ENCODE results near the gene COA3. TPM values are rescaled to one million over a fixed set of nuclear protein-coding genes. Genes with fewer than 3 reads are reported as not detected.

Gene COA3
- total RNA-seq, 2 experiments from 2014 or later, result 4.0 to 4.5 TPM

GRCh38 chr17:42832213-42832933, 33.9 kb upstream of the COA3 start:
- intact Hi-C loops (cut with DNase I, micrococcal nuclease), result loop anchor here (2.0 to 5.0 kb wide), 7 partner anchors 35 to 650 kb away; partner anchors contain the start of genes BRCA1 (in 1 of the 2), CNTD1 (in 1 of the 2), COA3 (in 1 of the 2) and DHX8 (in 1 of the 2)
- Mint-ChIP-seq H3K27ac (peak overlapping the region; percentile 98), H3K36me3 (ENCODE audit: low read depth) (peaks cover 25% of the 10 kb centered on the region), H3K9me3 (no peaks in the 10 kb centered on the region), H3K4me1 (ENCODE audit: low read depth) (peaks cover 22% of the 10 kb centered on the region), H3K27me3 (no peaks in the 10 kb centered on the region), H3K4me3 (peak overlapping the region; percentile 95)
- POLR2A ChIA-PET, result interaction anchor here (1.0 to 5.1 kb wide), 8 partner anchors 9 to 652 kb away, joined by 3 to 50 read pairs (median 6); partner anchors contain the start of genes BECN1, DHX8, RPL27 and STAT3
- DNase-seq, result no peak
- CTCF ChIA-PET, result interaction anchor here (1.0 to 4.4 kb wide), 4 partner anchors 9 to 651 kb away, joined by 3 to 39 read pairs (median 10); partner anchors contain the start of genes BECN1, DHX8 and RPL27
- ATAC-seq (ENCODE audit: poor library complexity), result peak; percentile 20
- Histone ChIP-seq H3K9me3 (ENCODE audit: control insufficient read depth in 1 of 2, insufficient read depth in 1 of 2, low read length in 2 of 2) (no peaks in the 10 kb centered on the region), H3K36me3 (ENCODE audit: insufficient read depth, low read length) (peaks cover 21% of the 10 kb centered on the region), H3K4me3 (ENCODE audit: low read length) (peak overlapping the region; percentile 93), H3K27me3 (ENCODE audit: control insufficient read depth in 1 of 2, insufficient read depth in 2 of 2, low read length in 2 of 2) (no peaks in the 10 kb centered on the region), H3K27ac (ENCODE audit: low read depth in 1 of 2, low read length in 2 of 2) (peak overlapping the region; percentile 86 to 88), H3K4me1 (ENCODE audit: insufficient read depth, low read length) (peaks cover 24% of the 10 kb centered on the region)
- no peak for TF ChIP-seq CTCF (IDR thresholded peaks at IDR 0.05)

GRCh38 chr17:42830971-42831370, 32.5 kb upstream of the COA3 start:
- Mint-ChIP-seq H3K36me3 (ENCODE audit: low read depth) (peaks cover 22% of the 10 kb centered on the region), H3K27ac (peak overlapping the region; percentile 61), H3K4me1 (ENCODE audit: low read depth) (peaks cover 22% of the 10 kb centered on the region), H3K27me3 (no peaks in the 10 kb centered on the region), H3K4me3 (peak overlapping the region; percentile 60), H3K9me3 (no peaks in the 10 kb centered on the region)
- TF ChIP-seq CTCF (IDR thresholded peaks at IDR 0.05), result no peak
- ChIA-PET POLR2A (interaction anchor here (1.1 kb wide), 1 partner anchor 530 kb away, joined by 3 read pairs; no protein-coding TSS in a partner anchor), CTCF (interaction anchor here (4.4 kb wide), 1 partner anchor 11 kb away, joined by 17 read pairs; no protein-coding TSS in a partner anchor)
- intact Hi-C loops (cut with DNase I, micrococcal nuclease), result loop anchor here (2.0 to 5.0 kb wide), 7 partner anchors 34 to 651 kb away; partner anchors contain the start of genes BRCA1 (in 1 of the 2), CNTD1 (in 1 of the 2), COA3 (in 1 of the 2) and DHX8 (in 1 of the 2)
- no peak for ATAC-seq (ENCODE audit: poor library complexity)
- H3K9me3 ChIP-seq (ENCODE audit: control insufficient read depth in 1 of 2, insufficient read depth in 1 of 2, low read length in 2 of 2), result no peaks in the 10 kb centered on the region
- H3K36me3 ChIP-seq (ENCODE audit: insufficient read depth, low read length), result peaks cover 8% of the 10 kb centered on the region
- no peak overlapping the region for H3K27ac ChIP-seq (ENCODE audit: low read depth in 1 of 2, low read length in 2 of 2)
- DNase-seq, result no peak
- no peaks in the 10 kb centered on the region for H3K27me3 ChIP-seq (ENCODE audit: control insufficient read depth in 1 of 2, insufficient read depth in 2 of 2, low read length in 2 of 2)
- peaks cover 23% of the 10 kb centered on the region for H3K4me1 ChIP-seq (ENCODE audit: insufficient read depth, low read length)
- no peak overlapping the region for H3K4me3 ChIP-seq (ENCODE audit: low read length)

GRCh38 chr17:42827472-42827871, 29.0 kb upstream of the COA3 start:
- Mint-ChIP-seq H3K4me3 (no peak overlapping the region), H3K36me3 (ENCODE audit: low read depth) (peaks cover 12% of the 10 kb centered on the region), H3K27me3 (no peaks in the 10 kb centered on the region), H3K27ac (no peak overlapping the region), H3K4me1 (ENCODE audit: low read depth) (peaks cover 19% of the 10 kb centered on the region), H3K9me3 (no peaks in the 10 kb centered on the region)
- H3K4me1 ChIP-seq (ENCODE audit: insufficient read depth, low read length), result peaks cover 20% of the 10 kb centered on the region
- no peaks in the 10 kb centered on the region for H3K27me3 ChIP-seq (ENCODE audit: control insufficient read depth in 1 of 2, insufficient read depth in 2 of 2, low read length in 2 of 2)
- DNase-seq (no peak), ATAC-seq (ENCODE audit: poor library complexity) (no peak)
- ChIA-PET POLR2A (no interaction called here), CTCF (no interaction called here)
- H3K9me3 ChIP-seq (ENCODE audit: control insufficient read depth in 1 of 2, insufficient read depth in 1 of 2, low read length in 2 of 2), result no peaks in the 10 kb centered on the region
- no peak overlapping the region for H3K27ac ChIP-seq (ENCODE audit: low read depth in 1 of 2, low read length in 2 of 2)
- intact Hi-C loops (cut with DNase I, micrococcal nuclease), result loop anchor here in 1 of 2 experiments (10.0 kb wide), 1 partner anchor 537 kb away; no protein-coding TSS in a partner anchor
- no peak overlapping the region for H3K4me3 ChIP-seq (ENCODE audit: low read length)
- TF ChIP-seq CTCF (IDR thresholded peaks at IDR 0.05), result no peak
- H3K36me3 ChIP-seq (ENCODE audit: insufficient read depth, low read length), result no peaks in the 10 kb centered on the region

Data from CD4-positive, alpha-beta T cell (primary cell).